ENCODE measurements around the gene OR6S1.
"Not testable (repeated sequence)": the region's sequence is repeated elsewhere in the genome, so short reads cannot be mapped to it uniquely, and the experiment has no call there.

The OR6S1 gene

DNA sequence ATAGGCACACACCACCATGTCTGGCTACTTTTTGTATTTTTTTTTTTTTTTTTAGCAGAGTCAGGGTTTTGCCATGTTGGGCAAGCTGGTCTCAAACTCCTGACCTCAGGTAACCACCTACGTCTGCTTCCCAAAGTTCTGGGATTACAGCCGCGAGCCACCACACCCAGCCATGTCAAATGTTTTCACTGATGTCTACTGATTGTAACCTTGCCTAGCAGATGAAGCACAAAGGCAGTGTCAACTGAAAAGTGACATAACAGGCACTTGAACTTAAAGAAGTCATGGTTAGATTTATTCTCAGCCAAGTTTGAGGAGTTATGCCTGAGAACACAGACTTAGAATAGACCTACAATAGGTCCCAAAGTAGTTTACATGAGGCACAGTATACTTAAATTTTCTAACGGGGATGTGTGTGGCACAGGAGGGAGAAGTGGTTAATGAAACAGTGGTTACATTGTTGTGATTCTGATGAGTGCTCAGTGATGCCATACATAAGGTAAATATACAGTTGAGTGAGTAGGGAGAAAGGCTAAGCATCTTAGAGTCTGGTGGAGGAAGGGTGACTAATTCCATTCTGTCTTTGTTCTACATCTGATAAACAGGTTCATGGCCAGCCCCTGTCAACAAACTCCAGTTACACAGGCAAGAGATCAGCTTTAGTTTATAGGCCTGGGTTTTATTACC, 30.2 kb upstream of the OR6S1 start:
- DNase-seq (ENCODE audit: extremely low read depth in 1 of 2, low read depth in 1 of 2) = no peak

DNA sequence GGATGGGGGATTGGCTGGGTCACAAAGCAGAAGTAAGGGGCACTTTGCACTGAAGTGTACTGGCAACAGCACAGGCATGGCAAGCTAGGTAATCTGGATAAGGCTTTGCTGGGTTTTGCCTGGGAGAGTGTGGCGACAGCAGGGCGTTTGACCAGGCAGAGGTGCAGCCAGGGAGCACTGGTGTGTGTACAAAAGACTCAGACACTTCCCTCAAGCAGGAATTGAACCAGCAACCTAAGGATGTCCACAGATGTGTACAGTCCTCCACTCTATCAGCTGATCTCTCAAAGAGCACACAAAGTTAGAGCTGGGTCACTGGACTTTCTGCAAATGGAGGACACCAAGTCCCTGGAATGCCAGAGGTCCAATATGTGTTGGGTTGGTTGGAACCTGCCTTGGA, 27.5 kb upstream of the OR6S1 start:
- no peak for DNase-seq (ENCODE audit: extremely low read depth in 1 of 2, low read depth in 1 of 2)

DNA sequence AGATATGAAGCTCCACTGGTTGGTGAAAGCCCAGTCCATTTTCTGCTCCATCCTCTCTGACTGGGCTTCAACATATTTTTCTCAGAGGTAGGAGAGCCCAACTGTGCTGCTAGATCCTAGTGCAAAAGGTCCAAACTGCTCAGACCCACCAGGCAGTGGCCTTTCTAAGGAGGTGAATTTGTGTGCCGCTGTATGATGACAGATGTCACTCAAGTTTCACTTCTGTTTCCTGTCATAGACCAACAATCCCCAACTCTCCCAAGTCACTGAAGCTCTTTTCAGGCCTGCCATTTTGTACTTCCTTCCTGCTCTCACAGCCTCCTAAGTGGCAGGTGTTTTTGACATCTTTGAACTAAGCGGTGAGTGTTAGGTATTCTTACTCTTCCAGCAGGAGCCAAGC, 26.5 kb upstream of the OR6S1 start:
- DNase-seq (ENCODE audit: extremely low read depth in 1 of 2, low read depth in 1 of 2) = no peak

DNA sequence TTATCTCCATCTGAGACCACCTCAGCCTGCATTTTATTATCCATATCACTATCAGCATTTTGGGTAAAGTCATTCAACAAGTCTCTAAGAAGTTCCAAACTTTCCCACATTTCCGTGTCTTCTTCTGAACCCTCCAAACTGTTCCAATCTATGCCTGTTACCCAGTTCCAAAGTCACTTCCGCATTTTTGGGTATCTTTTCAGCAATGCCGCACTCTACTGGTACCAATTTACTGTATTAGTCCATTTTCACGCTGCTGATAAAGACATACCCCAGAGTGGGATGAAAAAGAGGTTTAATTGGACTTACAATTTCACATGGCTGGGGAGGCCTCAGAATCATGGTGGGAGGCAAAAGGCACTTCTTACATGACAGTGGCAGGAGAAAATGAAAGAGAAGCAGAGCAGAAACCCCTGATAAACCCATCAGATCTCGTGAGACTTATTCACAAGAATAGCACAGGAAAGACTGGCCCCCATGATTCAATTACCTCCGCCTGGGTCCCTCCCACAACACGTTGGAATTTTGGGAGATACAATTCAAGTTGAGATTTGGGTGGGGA, 25.0 kb upstream of the OR6S1 start:
- not testable (repeated sequence) for DNase-seq (ENCODE audit: extremely low read depth in 1 of 2, low read depth in 1 of 2)

DNA sequence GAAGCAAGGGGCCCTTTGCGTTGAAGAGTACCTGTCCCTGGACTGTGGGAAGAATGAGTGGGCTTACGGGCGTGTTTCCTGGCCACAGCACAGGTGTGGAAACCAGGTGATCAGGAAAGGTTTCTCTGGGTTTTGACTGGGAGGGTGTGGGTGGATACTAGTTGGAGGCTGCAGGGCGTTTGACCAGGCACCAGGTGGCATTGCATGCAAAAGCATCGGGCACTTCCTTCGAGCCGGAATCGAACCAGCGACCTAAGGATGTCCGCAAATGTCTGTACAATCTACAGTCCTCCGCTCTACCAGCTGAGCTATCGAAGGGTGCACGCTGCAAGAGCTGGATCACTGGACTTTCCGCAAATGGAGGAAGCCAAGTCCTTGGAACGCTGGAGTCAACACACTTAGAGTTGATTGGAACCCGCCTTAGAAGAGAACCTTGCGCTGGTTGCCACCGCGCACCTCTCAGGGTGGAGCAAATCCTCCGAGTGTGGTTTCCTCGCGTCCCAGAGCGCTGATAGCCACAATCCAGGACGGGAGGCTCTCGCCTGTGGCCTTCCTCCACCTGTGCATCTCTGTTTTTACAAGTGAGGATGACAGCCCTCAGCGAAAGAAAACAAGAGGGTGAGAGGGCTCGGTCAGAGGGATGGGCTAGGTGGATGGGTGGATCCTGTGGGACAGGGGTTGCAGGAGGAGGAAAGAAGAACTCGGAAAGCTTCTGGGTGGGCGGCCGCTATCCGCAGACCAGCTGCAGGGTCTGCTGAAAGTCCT, 21.7 kb upstream of the OR6S1 start:
- DNase-seq (ENCODE audit: extremely low read depth in 1 of 2, low read depth in 1 of 2) = peak; percentile 44 to 47

DNA sequence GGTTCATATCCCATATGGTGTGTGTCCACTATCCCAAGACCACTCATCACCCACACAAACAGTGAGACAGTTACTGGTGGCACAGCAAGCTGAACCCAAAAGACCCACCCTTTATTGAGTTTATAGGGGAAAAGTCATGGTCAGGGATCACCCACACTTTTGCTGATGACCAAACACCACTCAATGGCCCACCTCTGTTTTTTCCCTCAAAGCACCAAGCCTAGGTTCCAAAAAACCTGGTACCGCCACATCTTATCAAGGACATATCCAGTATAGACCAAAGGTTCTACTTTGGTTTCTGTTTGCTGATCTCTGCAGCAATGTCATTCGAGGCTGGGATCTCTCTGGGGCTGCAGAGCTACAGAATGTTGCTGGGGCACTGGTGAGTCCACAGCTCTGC, 19.7 kb upstream of the OR6S1 start:
- DNase-seq (ENCODE audit: extremely low read depth in 1 of 2, low read depth in 1 of 2) = no peak

DNA sequence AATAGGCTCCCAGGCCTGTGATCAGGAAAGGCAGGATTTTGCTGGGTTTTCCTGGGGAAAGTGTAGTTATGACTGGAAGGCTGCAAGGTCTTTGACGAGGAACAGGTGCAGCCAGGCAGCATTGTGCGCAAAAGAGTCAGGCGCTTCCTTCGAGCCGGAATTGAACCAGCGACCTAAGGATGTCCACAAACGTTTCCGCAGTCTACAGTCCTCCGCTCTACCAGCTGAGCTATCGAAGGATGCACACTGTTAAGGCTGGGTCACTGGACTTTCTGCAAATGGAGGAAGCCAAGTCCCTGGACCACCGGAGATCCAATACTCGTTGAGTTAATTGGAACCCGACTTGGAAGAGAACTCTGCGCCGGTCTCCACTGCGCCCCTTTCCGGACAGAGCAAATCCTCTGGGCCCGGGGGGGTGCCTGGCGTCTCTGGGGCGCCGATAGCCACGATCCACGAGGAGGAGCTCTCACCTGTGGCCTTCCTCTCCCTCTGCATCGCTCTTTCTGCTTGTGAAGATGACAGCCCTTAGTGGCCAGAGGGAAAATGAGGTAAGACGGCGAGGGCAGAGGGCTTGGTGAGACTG, 18.4 kb upstream of the OR6S1 start:
- DNase-seq (ENCODE audit: extremely low read depth in 1 of 2, low read depth in 1 of 2) = no peak

DNA sequence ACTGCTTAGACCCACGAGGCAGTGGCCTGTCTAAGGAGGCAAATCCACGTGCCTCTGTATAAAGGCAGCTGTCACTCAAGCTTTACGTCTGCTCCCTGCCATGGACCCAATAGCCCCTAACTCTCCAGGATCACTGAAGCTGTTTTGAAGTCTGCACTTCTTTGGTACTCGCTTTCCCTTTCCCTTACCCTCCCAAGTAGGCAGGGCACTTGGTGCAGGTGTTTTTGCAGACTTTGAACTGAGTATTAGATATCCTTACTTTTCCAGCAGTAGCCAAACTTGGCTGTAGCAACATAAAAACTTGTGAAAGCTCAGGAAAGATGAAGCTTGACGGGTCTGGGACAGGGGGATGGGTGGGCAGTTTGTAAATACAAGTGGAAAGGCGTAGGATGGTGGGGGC, 17.8 kb upstream of the OR6S1 start:
- DNase-seq (ENCODE audit: extremely low read depth in 1 of 2, low read depth in 1 of 2) = no peak

DNA sequence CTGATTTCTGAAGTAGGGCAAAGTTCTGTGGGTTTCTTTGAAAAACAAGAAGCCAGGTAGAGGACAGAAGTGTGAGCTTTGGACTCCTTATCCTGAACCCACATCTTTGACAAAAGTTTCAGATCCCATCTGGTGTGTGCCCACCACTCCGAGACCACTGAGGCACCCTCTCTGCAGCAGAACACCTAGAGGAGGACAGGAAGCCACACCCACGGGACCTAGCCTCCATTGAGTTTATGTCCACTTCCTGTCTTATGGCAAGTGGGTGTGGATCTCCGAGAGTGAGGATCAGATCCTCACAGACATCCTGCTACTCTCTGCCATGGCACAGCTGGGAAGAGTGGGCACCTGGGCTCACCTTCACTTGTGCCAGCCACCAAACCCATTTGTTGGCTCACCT, 16.8 kb upstream of the OR6S1 start:
- DNase-seq (ENCODE audit: extremely low read depth in 1 of 2, low read depth in 1 of 2) = no peak

DNA sequence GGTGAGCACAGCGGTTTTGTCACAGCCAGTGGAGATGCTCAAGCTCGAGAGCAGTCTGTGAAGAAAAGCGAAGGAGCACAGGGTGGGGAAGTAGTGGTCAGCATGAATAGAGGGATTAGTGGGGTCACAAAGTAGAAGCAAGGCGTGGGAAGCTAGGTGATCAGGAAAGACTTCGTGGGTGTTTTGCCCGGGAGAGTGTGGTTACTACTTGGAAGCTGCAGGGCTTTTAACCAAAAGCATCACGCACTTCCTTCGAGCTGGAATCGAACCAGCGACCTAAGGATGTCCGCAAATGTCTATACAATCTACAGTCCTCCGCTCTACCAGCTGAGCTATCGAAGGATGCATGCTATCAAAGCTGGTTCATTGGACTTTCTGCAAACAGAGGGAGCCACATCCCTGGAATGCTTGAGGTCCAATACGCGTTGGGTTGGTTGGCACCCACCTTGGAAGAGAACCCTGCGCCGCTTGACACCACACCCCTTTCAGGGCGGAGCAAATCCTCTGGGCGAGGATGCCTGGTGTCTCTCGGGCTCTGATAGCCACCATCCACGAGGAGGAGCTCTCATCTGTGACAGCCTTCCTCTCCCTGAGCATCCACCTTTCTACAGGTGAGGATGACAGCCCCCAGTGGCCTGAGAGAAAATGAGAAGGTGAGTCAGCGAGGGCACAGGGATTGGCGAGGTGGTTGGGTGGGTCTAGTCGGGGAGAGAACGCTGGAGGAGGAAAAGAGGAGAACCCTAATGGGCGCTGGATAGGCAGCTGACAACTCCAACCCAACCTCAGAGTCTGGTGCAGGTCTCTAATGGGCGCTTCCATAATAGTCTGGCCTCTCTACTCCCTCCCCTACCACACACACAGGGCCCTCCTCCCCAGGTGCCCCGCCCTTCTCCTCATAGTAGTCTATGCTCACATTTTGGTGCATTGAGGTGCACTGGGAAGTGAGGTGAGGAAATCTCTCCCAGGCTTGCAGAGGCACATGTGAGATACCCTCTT, 16.0 kb upstream of the OR6S1 start:
- DNase-seq (ENCODE audit: extremely low read depth in 1 of 2, low read depth in 1 of 2) = no peak

DNA sequence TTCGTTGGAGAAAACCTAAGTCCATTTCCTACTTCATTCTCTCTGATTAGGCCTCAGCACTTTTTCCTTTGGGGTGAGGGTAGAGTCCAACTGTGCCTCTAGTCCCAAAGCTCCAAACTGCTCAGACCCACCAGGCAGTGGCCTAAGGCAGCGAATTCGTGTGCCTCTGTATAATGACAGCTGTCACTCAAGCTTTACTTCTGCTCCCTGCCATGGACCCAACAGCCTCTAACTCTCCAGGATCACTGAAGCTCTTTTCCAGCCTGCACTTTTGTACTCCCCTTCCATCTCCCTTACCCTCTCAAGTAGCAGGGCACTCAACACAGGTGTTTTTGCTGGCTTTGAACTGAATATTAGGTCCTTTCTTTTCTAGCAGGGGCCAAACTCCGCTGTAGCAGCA, 14.8 kb upstream of the OR6S1 start:
- no peak for DNase-seq (ENCODE audit: extremely low read depth in 1 of 2, low read depth in 1 of 2)

DNA sequence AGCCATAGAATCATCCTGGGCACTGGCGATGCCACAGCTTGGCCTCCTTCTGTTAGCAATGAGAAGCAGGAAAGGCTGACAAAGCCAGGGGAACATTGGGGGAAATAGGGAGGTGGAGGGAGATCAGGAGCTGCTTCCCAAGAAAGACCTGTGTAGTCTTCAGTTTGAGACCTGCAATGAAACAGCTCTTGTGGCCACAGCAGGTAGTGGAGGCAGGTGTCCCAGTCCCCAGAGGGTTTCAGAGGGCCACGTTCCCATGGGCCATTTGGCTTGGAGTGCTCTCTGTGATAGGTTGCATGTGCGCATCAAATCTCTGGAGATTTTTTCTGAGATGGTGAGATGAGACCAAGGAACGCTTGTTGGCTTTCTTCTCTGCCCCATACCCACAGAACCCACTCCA, 14.4 kb upstream of the OR6S1 start:
- DNase-seq (ENCODE audit: extremely low read depth in 1 of 2, low read depth in 1 of 2) = no peak

DNA sequence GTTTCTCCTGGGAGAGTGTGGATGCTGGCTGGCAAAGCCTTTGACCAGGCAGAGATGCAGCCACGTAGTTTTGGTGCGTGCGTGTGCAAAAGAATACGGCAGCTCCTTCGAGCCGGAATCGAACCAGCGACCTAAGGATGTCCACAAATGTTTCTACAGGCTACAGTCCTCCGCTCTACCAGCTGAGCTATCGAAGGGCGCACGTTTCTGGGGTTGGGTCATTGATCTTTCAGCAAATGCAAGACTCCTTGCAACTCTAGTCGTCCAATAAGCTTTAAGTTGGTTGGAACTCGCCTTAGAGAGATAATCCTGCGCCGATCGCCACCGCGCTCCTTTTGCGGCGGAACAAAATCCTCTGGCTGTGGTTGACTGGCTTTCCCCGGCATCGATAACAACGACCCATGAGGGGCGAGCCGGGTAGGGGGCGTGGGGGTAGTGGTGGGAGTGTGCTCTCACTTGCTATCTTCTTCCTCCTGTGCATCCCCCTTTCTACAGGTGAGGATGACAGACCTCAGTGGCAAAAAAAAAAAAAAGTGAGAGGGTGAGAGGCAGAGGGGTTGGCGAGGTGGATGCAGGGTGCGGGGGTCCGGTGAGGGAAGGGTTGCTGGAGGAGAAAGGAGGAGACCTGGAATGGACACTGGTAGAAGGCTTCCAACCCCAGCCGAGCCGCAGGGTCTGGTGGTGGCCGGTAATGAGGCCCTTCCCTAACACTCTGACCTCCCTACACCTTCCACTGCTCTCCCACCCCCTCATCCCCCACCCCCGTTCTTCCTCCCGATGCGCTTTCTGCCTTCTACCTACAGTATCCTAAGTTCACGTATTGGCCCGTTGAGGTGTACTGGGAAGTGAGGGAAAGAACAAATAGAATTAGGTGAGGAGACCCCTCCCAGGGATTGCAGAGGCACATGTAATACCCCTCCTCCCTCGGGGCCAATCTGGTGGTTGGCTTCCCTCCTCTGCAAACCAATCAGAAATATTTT, 11.8 kb upstream of the OR6S1 start:
- no peak for DNase-seq (ENCODE audit: extremely low read depth in 1 of 2, low read depth in 1 of 2)

DNA sequence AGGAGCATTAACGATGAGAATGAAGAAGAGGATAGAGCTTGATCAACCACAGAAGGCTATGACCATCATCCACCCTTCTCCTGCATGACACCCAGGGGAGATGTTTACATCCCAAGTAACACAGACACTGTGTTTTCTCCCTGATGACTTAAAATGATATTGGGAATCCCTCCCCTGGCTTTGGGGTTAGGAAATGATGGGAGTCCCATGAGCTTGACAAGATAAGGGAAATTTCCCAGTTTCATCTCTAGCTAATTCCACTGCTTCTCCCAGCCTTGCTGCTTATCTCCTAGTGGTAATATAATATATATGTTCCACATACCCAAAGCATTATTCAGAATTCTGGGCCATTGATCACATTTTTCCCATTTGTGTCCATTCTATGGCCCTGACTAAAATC, 4.0 kb upstream of the OR6S1 start:
- no peak for DNase-seq (ENCODE audit: extremely low read depth in 1 of 2, low read depth in 1 of 2)

DNA sequence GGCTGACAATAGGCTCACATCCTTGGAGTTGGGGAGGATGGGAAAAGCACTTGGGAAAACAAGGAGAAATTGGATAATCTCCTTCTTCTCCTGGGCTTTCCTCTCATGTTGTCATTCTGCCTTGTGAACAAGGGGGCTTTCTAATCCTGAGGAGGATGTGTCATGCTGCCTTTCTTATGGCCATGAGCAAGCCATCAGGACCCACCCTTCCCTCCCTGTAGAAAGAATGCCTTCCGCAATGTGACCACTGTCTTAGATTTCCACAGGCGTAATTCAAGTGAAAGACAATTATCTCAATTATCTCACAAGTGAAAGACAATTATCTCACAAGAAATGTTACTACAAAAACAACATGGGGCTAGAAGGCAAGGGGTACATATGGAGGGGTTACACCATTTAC, 3.0 kb upstream of the OR6S1 start:
- DNase-seq (ENCODE audit: extremely low read depth in 1 of 2, low read depth in 1 of 2) = no peak

DNA sequence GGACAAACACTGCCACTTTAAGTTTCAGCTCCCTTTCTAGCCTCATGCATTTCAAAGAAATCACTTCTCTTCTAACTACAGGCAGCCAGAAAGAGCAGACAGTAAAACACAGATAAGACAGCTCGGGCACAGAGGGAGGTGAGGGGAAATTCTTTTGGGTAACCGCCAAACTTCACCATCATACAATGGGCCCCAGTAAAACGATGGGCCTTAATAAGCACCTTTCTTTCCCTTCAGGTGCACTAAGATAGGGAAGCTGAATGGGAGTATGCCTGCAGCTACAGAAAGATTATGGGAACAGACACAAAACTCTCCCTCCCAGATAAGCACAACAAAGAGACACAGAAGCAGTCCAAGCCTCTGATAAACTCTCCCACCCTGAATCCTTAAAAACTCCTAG, 1.3 kb upstream of the OR6S1 start:
- DNase-seq (ENCODE audit: extremely low read depth in 1 of 2, low read depth in 1 of 2) = not testable (repeated sequence)

DNA sequence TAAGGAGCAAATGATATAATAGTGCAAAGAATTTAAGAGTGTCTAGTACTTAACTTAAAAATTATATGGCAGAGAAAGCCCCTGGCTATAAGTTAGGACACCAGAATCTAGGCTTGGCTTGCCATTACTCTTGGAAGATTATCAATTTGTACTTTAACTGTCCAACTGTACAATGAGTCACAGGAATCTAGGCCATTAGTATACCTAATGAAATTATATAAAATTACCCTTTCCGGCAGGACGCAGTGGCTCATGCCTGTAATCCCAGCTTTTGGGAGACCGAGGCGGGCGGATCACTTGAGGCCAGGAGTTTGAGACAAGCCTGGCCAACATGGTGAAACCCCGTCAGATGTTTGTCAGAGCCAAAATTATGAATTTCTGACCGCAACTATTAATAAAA, 691 bp upstream of the OR6S1 start:
- DNase-seq (ENCODE audit: extremely low read depth in 1 of 2, low read depth in 1 of 2) = no peak

DNA sequence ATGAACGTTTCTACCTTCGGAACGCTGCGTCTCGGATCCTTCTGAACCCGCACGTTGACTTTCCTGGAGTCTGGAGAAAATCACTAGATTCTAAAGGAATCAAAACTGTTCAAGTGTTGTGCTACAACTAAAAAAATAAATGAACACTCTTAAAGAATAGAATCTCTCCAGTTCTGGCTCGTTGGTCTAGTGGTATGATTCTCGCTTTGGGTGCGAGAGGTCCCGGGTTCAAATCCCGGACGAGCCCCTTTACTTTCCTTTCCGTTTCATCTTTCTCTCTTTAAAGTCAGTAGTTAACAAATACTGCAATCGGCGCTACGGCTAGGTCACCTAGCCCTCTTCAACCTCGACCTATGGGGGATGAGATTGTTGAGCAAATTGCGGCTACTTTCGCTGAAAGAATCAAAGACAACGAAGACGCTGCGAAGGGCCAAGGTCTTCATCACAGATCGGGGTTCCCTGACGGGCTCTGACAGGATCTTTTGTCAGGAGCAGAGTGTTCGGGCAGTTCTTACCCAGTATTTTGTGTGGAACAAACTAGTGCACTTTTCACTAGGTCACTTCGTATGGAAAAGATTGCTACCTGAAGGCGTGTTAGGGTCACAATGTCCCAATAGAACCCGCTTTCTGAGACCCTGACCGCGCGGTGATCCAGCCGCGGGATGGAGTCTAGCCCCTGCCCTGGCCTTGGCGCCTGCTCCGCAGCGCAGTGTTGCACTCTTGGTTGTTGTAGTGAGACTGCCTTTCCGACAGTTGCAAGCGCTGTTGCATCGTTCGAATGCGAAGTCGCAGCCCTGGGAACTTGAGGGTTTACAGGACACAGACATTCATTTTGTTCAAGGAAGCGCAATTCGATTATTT, 8.4 kb downstream of the OR6S1 start:
- no peak for DNase-seq (ENCODE audit: extremely low read depth in 1 of 2, low read depth in 1 of 2)

DNA sequence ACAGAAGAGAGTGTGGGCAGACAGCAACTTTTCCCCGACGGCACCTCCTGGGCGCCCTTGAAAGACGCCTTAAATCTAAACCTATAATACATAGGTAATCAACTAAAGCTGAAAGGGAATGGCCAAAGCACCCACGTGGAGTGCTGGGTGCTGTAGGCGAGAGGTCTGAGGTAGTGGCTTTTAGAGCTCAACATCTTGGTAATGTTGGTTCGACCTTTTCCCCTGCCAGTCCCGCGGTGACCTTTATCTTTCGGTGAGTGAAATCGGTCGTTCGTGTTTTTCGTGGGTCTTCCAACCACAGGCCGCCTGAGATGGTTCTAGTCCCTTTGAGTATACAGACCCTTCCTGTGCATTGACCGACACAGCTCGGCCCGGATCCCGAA, 9.1 kb downstream of the OR6S1 start:
- no peak for DNase-seq (ENCODE audit: extremely low read depth in 1 of 2, low read depth in 1 of 2)

Data from activated CD8-positive, alpha-beta memory T cell treated with anti-CD3 and anti-CD28 coated beads for 1 hour (primary cell).